ENCODE results near the gene TXNL4A.
"Not testable (repeated sequence)": the region's sequence is repeated elsewhere in the genome, so short reads cannot be mapped to it uniquely, and the experiment has no call there.

The TXNL4A gene

GRCh38 chr18:79999701-80000100 lies 11.3 kb upstream of the TXNL4A start:
- not testable (repeated sequence) for DNase-seq (ENCODE audit: low read depth in 1 of 2, low spot score in 1 of 2)

GRCh38 chr18:79991494-79991893 lies 3.1 kb upstream of the TXNL4A start:
- no peak for DNase-seq (ENCODE audit: low read depth in 1 of 2, low spot score in 1 of 2)

GRCh38 chr18:79989195-79989497 lies 783 bp upstream of the TXNL4A start:
- DNase-seq (ENCODE audit: low read depth in 1 of 2, low spot score in 1 of 2), result no peak

- DNase-seq (ENCODE audit: low read depth in 1 of 2, low spot score in 1 of 2), result peak in 1 of 2 donors; percentile 46
Observed at GRCh38 chr18:79988071-79988450, 302 bp downstream of the TXNL4A start.

- no peak for DNase-seq (ENCODE audit: low read depth in 1 of 2, low spot score in 1 of 2)
Observed at GRCh38 chr18:79987566-79987965, 797 bp downstream of the TXNL4A start.

- no peak for DNase-seq (ENCODE audit: low read depth in 1 of 2, low spot score in 1 of 2)
Observed at GRCh38 chr18:79986726-79987125, 1.6 kb downstream of the TXNL4A start.

- no peak for DNase-seq (ENCODE audit: low read depth in 1 of 2, low spot score in 1 of 2)
Observed at GRCh38 chr18:79985172-79985571, 3.2 kb downstream of the TXNL4A start.

- no peak for DNase-seq (ENCODE audit: low read depth in 1 of 2, low spot score in 1 of 2)
Observed at GRCh38 chr18:79983793-79984192, 4.6 kb downstream of the TXNL4A start.

- no peak for DNase-seq (ENCODE audit: low read depth in 1 of 2, low spot score in 1 of 2)
Observed at GRCh38 chr18:79983253-79983652, 5.1 kb downstream of the TXNL4A start.

GRCh38 chr18:79982736-79983135 lies 5.6 kb downstream of the TXNL4A start:
- no peak for DNase-seq (ENCODE audit: low read depth in 1 of 2, low spot score in 1 of 2)

- DNase-seq (ENCODE audit: low read depth in 1 of 2, low spot score in 1 of 2), result no peak
Observed at GRCh38 chr18:79980585-79980984, 7.8 kb downstream of the TXNL4A start.

- no peak for DNase-seq (ENCODE audit: low read depth in 1 of 2, low spot score in 1 of 2)
Observed at GRCh38 chr18:79979843-79980242, 8.5 kb downstream of the TXNL4A start.

GRCh38 chr18:79975985-79976680 lies 12.2 kb downstream of the TXNL4A start:
- DNase-seq (ENCODE audit: low read depth in 1 of 2, low spot score in 1 of 2), result no peak

GRCh38 chr18:79975043-79975442 lies 13.3 kb downstream of the TXNL4A start:
- no peak for DNase-seq (ENCODE audit: low read depth in 1 of 2, low spot score in 1 of 2)

- DNase-seq (ENCODE audit: low read depth in 1 of 2, low spot score in 1 of 2), result no peak
Observed at GRCh38 chr18:79974025-79974654, 14.2 kb downstream of the TXNL4A start.

- DNase-seq (ENCODE audit: low read depth in 1 of 2, low spot score in 1 of 2), result no peak
Observed at GRCh38 chr18:79973517-79973916, 14.8 kb downstream of the TXNL4A start.

- no peak for DNase-seq (ENCODE audit: low read depth in 1 of 2, low spot score in 1 of 2)
Observed at GRCh38 chr18:79972720-79973119, 15.6 kb downstream of the TXNL4A start.

GRCh38 chr18:79971986-79972385 lies 16.4 kb downstream of the TXNL4A start:
- DNase-seq (ENCODE audit: low read depth in 1 of 2, low spot score in 1 of 2), result no peak

GRCh38 chr18:79971211-79971952 lies 17.0 kb downstream of the TXNL4A start:
- DNase-seq (ENCODE audit: low read depth in 1 of 2, low spot score in 1 of 2), result no peak

- DNase-seq (ENCODE audit: low read depth in 1 of 2, low spot score in 1 of 2), result no peak
Observed at GRCh38 chr18:79970419-79971133, 17.8 kb downstream of the TXNL4A start.

- no peak for DNase-seq (ENCODE audit: low read depth in 1 of 2, low spot score in 1 of 2)
Observed at GRCh38 chr18:79965119-79965902, 23.1 kb downstream of the TXNL4A start.

All from activated CD4-positive, alpha-beta T cell treated with anti-CD3 and anti-CD28 coated beads, Interleukin-2, amount 50 U/mL, for 24 hours (primary cell).